PC-9 (cell line): Measurements from ENCODE around the gene MRPS18B. TPM values are rescaled to one million over a fixed set of nuclear protein-coding genes. Genes with fewer than 3 reads are reported as not detected.

Experiments used
- BruUV-seq: library from RNA; stranded (reverse); fragments of 400-500 nt; replicated peaks from 2 replicates; lab custom pipeline; 2021; lab: Mats Ljungman, UMichigan
- CTCF ChIA-PET: fragments of 300-600 bp; sonication (Branson Sonifier 250); formaldehyde crosslinking; loops from one replicate; lab custom pipeline; 2022; ENCODE audit warnings: antibody characterized with exemption; lab: Charles Lee
- POLR2A ChIA-PET: fragments of 300-600 bp; sonication (Branson Sonifier 250); formaldehyde crosslinking; loops from one replicate; lab custom pipeline; 2022; ENCODE audit warnings: antibody characterized with exemption; ENCODE audit not compliant: unreplicated experiment; lab: Charles Lee
- DNase-seq, 2 experiments: peaks; one replicate each; pipeline versions ENCODE4 v3.0.0 to v3.0.0-alpha.2; 2015 to 2022; ENCODE audit warnings: mixed read lengths in 1 of 2
- H2AFZ ChIP-seq: fragments of 200-600 bp; sonication (generic); 2 replicates; pipeline ENCODE4 v1.8.1; 2017; ENCODE audit warnings: antibody characterized with exemption
- H3F3A ChIP-seq: fragments of 200-600 bp; sonication (generic); 2 replicates; pipeline ENCODE4 v1.8.1; 2017; ENCODE audit warnings: antibody characterized with exemption, mild to moderate bottlenecking, low read depth; ENCODE audit not compliant: insufficient read depth
- H3K27ac ChIP-seq: fragments of 200-600 bp; sonication (generic); 2 replicates; pipeline ENCODE4 v1.6.1; 2016; ENCODE audit warnings: mixed run types
- H3K27me3 ChIP-seq: fragments of 200-600 bp; sonication (generic); 2 replicates; pipeline ENCODE4 v1.6.1; 2016; ENCODE audit warnings: low read depth, mixed run types; ENCODE audit not compliant: insufficient read depth
- H3K36me3 ChIP-seq: fragments of 200-600 bp; sonication (generic); 2 replicates; pipeline ENCODE4 v1.6.1; 2016; ENCODE audit warnings: low read depth, mixed run types
- H3K4me1 ChIP-seq: fragments of 200-600 bp; sonication (generic); replicated peaks from 2 replicates; pipeline ENCODE4 v1.6.1; 2016; ENCODE audit warnings: mixed run types; ENCODE audit not compliant: insufficient read depth
- H3K4me2 ChIP-seq: fragments of 200-600 bp; sonication (generic); 2 replicates; pipeline ENCODE4 v1.6.1; 2017; ENCODE audit warnings: mixed run types
- H3K4me3 ChIP-seq: fragments of 200-600 bp; sonication (generic); 2 replicates; pipeline ENCODE4 v1.6.1; 2016; ENCODE audit warnings: mixed run types
- H3K79me2 ChIP-seq: fragments of 200-600 bp; sonication (generic); 2 replicates; pipeline ENCODE4 v1.6.1; 2017; ENCODE audit warnings: low read depth, mixed run types
- H3K9me2 ChIP-seq: fragments of 200-600 bp; sonication (generic); 2 replicates; pipeline ENCODE4 v1.8.1; 2017; ENCODE audit warnings: mild to moderate bottlenecking; ENCODE audit not compliant: insufficient read depth
- H3K9me3 ChIP-seq: fragments of 200-600 bp; sonication (generic); 2 replicates; pipeline ENCODE4 v1.8.1; 2016; ENCODE audit warnings: low read depth; ENCODE audit not compliant: insufficient read depth
- H4K20me1 ChIP-seq: fragments of 200-600 bp; sonication (generic); 2 replicates; pipeline ENCODE4 v1.8.1; 2017; ENCODE audit not compliant: insufficient read depth
- EZH2 ChIP-seq: fragments of 200-600 bp; sonication (generic); IDR thresholded peaks from 2 replicates; pipeline ENCODE4 v1.8.0; 2017; ENCODE audit warnings: antibody characterized with exemption, low read depth
- intact Hi-C: fragments of 100-400 bp; cut with micrococcal nuclease; formaldehyde crosslinking; loops from one replicate; pipeline ENCODE4 v1.10.0; 2022; ENCODE audit not compliant: unreplicated experiment
- microRNA-seq: library from miRNA; unstranded; fragments of <30 nt; microRNA quantifications from one replicate; pipeline ENCODE4 v1.2.0, GENCODE V29; 2021; ENCODE audit warnings: borderline number of aligned reads, borderline replicate concordance
- total RNA-seq: library from RNA; stranded (reverse); gene quantifications from 2 replicates; pipeline ENCODE4 v1.2.3, GENCODE V29; 2021
- TF ChIP-seq, protein P1 (sequence below): fragments of 200-600 bp; sonication (generic); conservative IDR thresholded peaks from 2 replicates; pipeline ENCODE4 v1.6.1; 2017; ENCODE audit warnings: mixed run types, antibody characterized with exemption, mild to moderate bottlenecking, moderate library complexity

MRPS18B gene
- total RNA-seq, 1 experiment from 2014 or later = 86.8 TPM

DNA sequence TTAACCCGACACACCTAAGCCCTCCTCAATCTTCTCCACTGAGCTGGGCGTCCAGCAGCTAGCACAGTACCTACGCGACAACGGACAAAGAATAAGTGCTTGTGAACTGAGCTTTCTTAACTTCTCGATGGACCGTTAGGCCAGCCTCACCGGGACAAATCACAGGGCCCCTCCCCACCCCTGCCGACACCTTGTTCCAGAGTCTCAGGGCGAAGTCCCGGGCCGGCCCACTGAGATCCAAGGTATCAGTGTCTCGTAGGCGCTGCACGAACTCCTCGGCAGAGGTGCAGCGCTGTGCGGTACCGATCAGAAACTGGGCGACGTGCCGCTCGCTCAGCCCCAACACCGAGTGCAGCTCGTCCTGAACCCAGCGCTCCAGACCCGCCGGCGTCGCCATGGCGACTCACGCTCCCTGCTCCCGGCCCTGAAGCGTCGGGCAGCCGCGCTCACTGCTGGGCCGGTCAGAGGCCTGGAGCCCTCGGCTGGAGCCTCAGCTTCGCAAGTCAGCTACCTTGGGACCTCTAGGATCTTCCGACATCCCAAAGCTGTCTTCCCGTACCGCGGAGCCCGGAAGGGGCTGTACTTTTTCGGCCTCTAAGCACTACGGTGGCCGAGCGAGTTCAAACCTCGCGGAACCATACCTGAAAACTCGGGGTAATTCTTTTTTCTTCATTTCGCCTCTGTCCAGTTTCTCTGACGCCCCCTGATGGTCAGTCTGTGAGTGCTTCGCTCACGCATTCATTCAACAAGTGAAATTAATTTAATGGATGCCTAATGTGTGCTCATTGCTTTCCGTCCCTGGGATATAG lies 55.0 kb downstream of the MRPS18B start, which contains the start of gene DHX16:
DHX16 (minus strand) TSS at position 562 of the 809 bp plus-strand sequence; CDS start at position 397, 165 bp downstream.
- intact Hi-C loops = loop anchor here (2.0 kb wide), 2 partner anchors 132 to 190 kb away; no protein-coding TSS in a partner anchor
- ChIA-PET POLR2A (interaction anchor here (0.6 to 0.8 kb wide), 4 partner anchors 20 to 187 kb away, joined by 4 to 48 read pairs (median 6); no protein-coding TSS in a partner anchor), CTCF (interaction anchor here (0.5 to 1.2 kb wide), 13 partner anchors 18 to 241 kb away, joined by 3 to 7 read pairs (median 4); partner anchors contain the start of genes MDC1 and NRM)
- Histone ChIP-seq H3K27me3 (no peaks in the 10 kb centered on the region), H4K20me1 (no peaks in the 10 kb centered on the region; the same call in none of the 2 replicates), H3K9me2 (no peaks in the 10 kb centered on the region), H2AFZ (peak within 1 kb of the TSS; percentile 94), H3K4me3 (peak within 1 kb of the TSS; percentile 89), H3K4me1 (peaks cover 17% of the 10 kb centered on the region), H3K9me3 (no peaks in the 10 kb centered on the region), H3K4me2 (peak within 1 kb of the TSS; percentile 79), H3K79me2 (peaks cover 22% of the 10 kb centered on the region), H3K36me3 (no peaks in the 10 kb centered on the region; the same call in 1 of the 2 replicates), H3F3A (peaks cover 18% of the 10 kb centered on the region; the same call in 1 of the 2 replicates), H3K27ac (no peak within 1 kb of the TSS)
- TSS peak; percentile 53 for BruUV-seq
- peak; percentile 88 to 96 for DNase-seq
- no peak for TF ChIP-seq EZH2
- TF ChIP-seq, protein P1, sequence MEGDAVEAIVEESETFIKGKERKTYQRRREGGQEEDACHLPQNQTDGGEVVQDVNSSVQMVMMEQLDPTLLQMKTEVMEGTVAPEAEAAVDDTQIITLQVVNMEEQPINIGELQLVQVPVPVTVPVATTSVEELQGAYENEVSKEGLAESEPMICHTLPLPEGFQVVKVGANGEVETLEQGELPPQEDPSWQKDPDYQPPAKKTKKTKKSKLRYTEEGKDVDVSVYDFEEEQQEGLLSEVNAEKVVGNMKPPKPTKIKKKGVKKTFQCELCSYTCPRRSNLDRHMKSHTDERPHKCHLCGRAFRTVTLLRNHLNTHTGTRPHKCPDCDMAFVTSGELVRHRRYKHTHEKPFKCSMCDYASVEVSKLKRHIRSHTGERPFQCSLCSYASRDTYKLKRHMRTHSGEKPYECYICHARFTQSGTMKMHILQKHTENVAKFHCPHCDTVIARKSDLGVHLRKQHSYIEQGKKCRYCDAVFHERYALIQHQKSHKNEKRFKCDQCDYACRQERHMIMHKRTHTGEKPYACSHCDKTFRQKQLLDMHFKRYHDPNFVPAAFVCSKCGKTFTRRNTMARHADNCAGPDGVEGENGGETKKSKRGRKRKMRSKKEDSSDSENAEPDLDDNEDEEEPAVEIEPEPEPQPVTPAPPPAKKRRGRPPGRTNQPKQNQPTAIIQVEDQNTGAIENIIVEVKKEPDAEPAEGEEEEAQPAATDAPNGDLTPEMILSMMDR = peak; percentile 84

Small RNA genes within 50 kb of the gene (microRNA-seq; reads per million reads assigned to microRNA genes)
- gene MIR877 = 230 reads per million, percentile 61 among the genes with 10 or more reads in this experiment

Other genes starting within 250 kb of the MRPS18B start
- 125 and 160 TPM in 2 replicates for gene HLA-E, start 128.3 kb upstream of the MRPS18B start, total RNA-seq
- 114 and 123 TPM in 2 replicates for gene GNL1, start 61.4 kb upstream of the MRPS18B start, total RNA-seq
- gene PRR3, start 60.5 kb upstream of the MRPS18B start, total RNA-seq = 14.7 and 16.9 TPM in 2 replicates
- gene ABCF1, start 46.4 kb upstream of the MRPS18B start, total RNA-seq = 64.0 and 73.7 TPM in 2 replicates
- gene PPP1R10, start 597 bp upstream of the MRPS18B start, total RNA-seq = 47.6 and 69.5 TPM in 2 replicates
- 15.1 and 29.4 TPM in 2 replicates for gene ATAT1, start 9.0 kb downstream of the MRPS18B start, total RNA-seq
- gene C6orf136, start 29.3 kb downstream of the MRPS18B start, total RNA-seq = 21.2 and 33.3 TPM in 2 replicates
- gene DHX16, start 55.2 kb downstream of the MRPS18B start, total RNA-seq = 42.1 and 43.5 TPM in 2 replicates
- 56.2 and 68.6 TPM in 2 replicates for gene PPP1R18, start 68.8 kb downstream of the MRPS18B start, total RNA-seq
- gene NRM, start 73.1 kb downstream of the MRPS18B start, total RNA-seq = 25.8 and 38.3 TPM in 2 replicates
- 72.9 and 81.6 TPM in 2 replicates for gene MDC1, start 99.4 kb downstream of the MRPS18B start, total RNA-seq
- gene TUBB, start 102.5 kb downstream of the MRPS18B start, total RNA-seq = 697 and 901 TPM in 2 replicates
- 225 and 234 TPM in 2 replicates for gene FLOT1, start 124.8 kb downstream of the MRPS18B start, total RNA-seq
- 107 and 117 TPM in 2 replicates for gene IER3, start 126.7 kb downstream of the MRPS18B start, total RNA-seq